HUES6 (cell line): Measurements from ENCODE around the gene TCP1.

ENCODE experiments used
- H3K27ac ChIP-seq: 2 replicates; pipeline ENCODE4 v1.7.0; 2013; ENCODE audit warnings: low read depth, mild to moderate bottlenecking, low read length, inconsistent platforms
- H3K27me3 ChIP-seq: 2 replicates; pipeline ENCODE4 v1.6.1; 2013; ENCODE audit warnings: low read length; ENCODE audit not compliant: control insufficient read depth, insufficient read depth
- H3K36me3 ChIP-seq: 2 replicates; pipeline ENCODE4 v1.6.1; 2013; ENCODE audit warnings: low read length; ENCODE audit not compliant: control insufficient read depth, insufficient read depth
- H3K4me1 ChIP-seq: 2 replicates; pipeline ENCODE4 v1.6.1; 2013; ENCODE audit warnings: low read length; ENCODE audit not compliant: control insufficient read depth, insufficient read depth
- H3K4me3 ChIP-seq: 2 replicates; pipeline ENCODE4 v1.5.1; 2013; ENCODE audit warnings: low read depth, low read length
- H3K9ac ChIP-seq: one replicate; pipeline ENCODE4 v1.6.1; 2013; ENCODE audit warnings: mild to moderate bottlenecking, low read length
- H3K9me3 ChIP-seq: 2 replicates; pipeline ENCODE4 v1.6.1; 2013; ENCODE audit warnings: low read depth, low read length; ENCODE audit not compliant: control insufficient read depth, insufficient read depth

Gene TCP1

GRCh38 chr6:159789377-159790148 lies at the start of gene TCP1:
TCP1 (minus strand) TSS chr6:159789602; CDS start chr6:159789468, 134 bp downstream.
- H3K36me3 ChIP-seq: peaks cover 64% of the 10 kb centered on the region
- no peaks in the 10 kb centered on the region for H3K27me3 ChIP-seq
- H3K27ac ChIP-seq: peak within 1 kb of the TSS; percentile 69
- peak within 1 kb of the TSS; percentile 91 for H3K9ac ChIP-seq
- peak within 1 kb of the TSS; percentile 94 for H3K4me3 ChIP-seq
- no peaks in the 10 kb centered on the region for H3K9me3 ChIP-seq
- H3K4me1 ChIP-seq: peaks cover 24% of the 10 kb centered on the region

DNA sequence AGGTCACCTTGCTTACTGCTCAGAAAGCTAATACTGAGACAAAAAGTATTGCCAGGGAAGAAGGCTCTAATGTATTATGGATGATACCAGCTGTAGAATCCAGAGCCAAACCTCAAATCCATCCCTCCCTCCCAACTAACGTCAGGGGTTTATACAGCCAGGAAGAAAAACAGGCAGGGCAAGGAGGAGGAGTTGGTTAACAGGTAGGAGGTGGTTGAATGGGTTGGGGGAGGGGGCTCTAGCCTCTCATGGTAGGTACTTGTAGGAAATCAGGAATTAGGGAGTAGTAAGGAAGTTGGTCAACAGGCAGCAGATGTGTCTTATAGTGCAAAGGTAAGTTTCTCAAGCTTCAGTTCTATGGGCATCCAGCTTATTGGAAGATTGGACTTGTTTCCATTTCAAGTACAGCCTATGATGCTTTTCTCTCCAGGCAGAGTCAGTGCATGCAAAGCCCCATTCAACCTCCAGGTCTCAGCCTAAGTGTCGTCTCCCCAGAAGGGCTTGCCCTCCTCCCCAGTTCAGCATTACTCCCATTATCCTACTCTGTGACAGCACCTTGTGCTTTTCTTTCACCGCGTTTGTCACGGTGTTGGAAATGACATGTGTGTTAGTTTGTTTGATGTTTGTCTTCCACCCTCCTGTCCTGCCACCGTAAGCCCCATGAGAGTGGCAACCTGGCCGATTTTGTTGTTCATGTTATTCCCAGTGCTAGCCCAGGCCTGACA lies 48.8 kb upstream of the TCP1 start:
- Histone ChIP-seq H3K36me3 (no peaks in the 10 kb centered on the region), H3K9ac (no peak overlapping the region), H3K4me1 (peaks cover 15% of the 10 kb centered on the region), H3K4me3 (no peak overlapping the region), H3K9me3 (no peaks in the 10 kb centered on the region), H3K27ac (no peak overlapping the region), H3K27me3 (no peaks in the 10 kb centered on the region)

DNA sequence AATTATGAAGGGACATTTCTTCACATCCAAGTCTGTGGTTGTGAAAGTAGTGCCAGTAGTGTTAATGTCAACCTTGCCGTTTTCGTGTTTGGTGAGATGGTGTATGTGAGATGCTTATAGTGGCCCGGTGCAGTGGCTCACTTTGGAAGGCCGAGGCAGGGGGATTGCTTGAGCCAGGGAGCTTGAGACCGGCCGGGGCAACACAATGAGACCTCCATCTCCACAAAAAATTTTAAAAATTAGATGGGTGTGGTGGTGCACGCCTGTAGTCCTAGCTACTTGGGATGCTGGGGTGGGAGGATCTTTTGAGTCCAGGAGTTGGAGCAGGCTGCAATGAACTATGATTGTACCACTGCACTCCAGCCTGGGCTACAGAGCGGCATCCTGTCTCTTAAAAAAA lies 48.1 kb upstream of the TCP1 start:
- Histone ChIP-seq H3K36me3 (no peaks in the 10 kb centered on the region), H3K9ac (no peak overlapping the region), H3K9me3 (no peaks in the 10 kb centered on the region), H3K4me1 (peaks cover 15% of the 10 kb centered on the region), H3K27me3 (no peaks in the 10 kb centered on the region), H3K27ac (no peak overlapping the region), H3K4me3 (no peak overlapping the region)

GRCh38 chr6:159836718-159837490 lies 47.5 kb upstream of the TCP1 start:
- Histone ChIP-seq H3K9me3 (no peaks in the 10 kb centered on the region), H3K9ac (no peak overlapping the region), H3K27me3 (no peaks in the 10 kb centered on the region), H3K27ac (no peak overlapping the region), H3K36me3 (no peaks in the 10 kb centered on the region), H3K4me1 (peaks cover 16% of the 10 kb centered on the region), H3K4me3 (no peak overlapping the region)

DNA sequence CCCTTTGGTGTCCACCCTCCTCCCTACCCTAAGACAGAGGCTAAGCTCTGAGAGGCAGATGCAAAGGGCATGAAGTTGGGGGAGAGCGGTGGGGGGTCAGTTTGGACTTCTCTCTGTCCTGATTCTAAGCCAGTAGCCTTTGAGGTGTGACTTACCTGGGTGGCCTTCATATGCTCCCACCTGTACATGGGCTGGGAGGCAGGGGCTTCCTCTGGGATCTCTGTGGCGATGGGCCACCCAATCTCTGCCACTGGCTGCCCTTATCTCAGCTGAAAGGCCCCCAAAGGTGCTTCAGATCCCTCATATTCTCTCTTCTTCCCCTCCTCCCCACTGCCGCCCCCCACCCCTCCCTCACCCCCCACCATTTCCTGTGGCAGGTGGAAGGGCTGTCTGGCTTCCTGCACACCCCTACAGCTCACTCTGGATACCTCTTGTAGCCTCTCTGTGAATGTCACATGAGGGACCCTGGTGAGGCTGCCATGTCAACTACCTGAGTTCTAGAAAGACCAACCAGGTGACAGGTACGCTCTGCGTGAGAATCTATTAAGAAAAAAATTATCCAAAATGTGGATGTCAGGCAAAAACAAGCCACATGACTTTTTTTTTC lies 44.7 kb upstream of the TCP1 start:
- H3K4me1 ChIP-seq: peaks cover 41% of the 10 kb centered on the region
- no peaks in the 10 kb centered on the region for H3K27me3 ChIP-seq

GRCh38 chr6:159833556-159833955 lies 44.2 kb upstream of the TCP1 start:
- H3K36me3 ChIP-seq: no peaks in the 10 kb centered on the region
- H3K27me3 ChIP-seq: no peaks in the 10 kb centered on the region
- peaks cover 41% of the 10 kb centered on the region for H3K4me1 ChIP-seq
- H3K9me3 ChIP-seq: no peaks in the 10 kb centered on the region
- H3K9ac ChIP-seq: no peak overlapping the region
- H3K27ac ChIP-seq: no peak overlapping the region
- H3K4me3 ChIP-seq: no peak overlapping the region

More for the DNA sequence above, 44.7 kb upstream of the TCP1 start:
- H3K9me3 ChIP-seq: no peaks in the 10 kb centered on the region
- no peak overlapping the region for H3K4me3 ChIP-seq
- H3K27ac ChIP-seq: no peak overlapping the region
- no peak overlapping the region for H3K9ac ChIP-seq
- no peaks in the 10 kb centered on the region for H3K36me3 ChIP-seq

- no peaks in the 10 kb centered on the region for H3K36me3 ChIP-seq
- H3K4me1 ChIP-seq: peaks cover 39% of the 10 kb centered on the region
- H3K4me3 ChIP-seq: no peak overlapping the region
- no peak overlapping the region for H3K9ac ChIP-seq
- no peak overlapping the region for H3K27ac ChIP-seq
- no peaks in the 10 kb centered on the region for H3K27me3 ChIP-seq
- no peaks in the 10 kb centered on the region for H3K9me3 ChIP-seq
Measured at GRCh38 chr6:159832946-159833345, 43.5 kb upstream of the TCP1 start.

DNA sequence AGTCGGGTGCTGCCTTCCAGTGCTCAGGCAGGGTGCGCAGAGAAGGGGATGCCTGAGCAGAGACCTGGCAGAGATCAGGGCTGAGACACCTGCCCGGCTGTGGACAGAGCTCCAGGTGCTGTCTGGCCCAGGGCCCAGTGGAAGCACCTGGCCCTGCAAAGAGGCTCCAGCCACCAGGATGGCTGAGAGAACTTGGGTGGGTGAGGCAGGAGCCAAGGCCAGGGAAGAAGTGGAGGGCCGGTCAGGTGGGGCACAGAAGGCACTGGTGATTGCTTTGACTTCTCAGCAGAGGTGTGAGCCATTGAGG lies 41.9 kb upstream of the TCP1 start:
- Histone ChIP-seq H3K27ac (peak overlapping the region; percentile 51; the same call in 1 of the 2 replicates), H3K36me3 (no peaks in the 10 kb centered on the region), H3K9ac (peak overlapping the region; percentile 61), H3K27me3 (no peaks in the 10 kb centered on the region), H3K4me3 (no peak overlapping the region), H3K4me1 (peaks cover 35% of the 10 kb centered on the region), H3K9me3 (no peaks in the 10 kb centered on the region)

DNA sequence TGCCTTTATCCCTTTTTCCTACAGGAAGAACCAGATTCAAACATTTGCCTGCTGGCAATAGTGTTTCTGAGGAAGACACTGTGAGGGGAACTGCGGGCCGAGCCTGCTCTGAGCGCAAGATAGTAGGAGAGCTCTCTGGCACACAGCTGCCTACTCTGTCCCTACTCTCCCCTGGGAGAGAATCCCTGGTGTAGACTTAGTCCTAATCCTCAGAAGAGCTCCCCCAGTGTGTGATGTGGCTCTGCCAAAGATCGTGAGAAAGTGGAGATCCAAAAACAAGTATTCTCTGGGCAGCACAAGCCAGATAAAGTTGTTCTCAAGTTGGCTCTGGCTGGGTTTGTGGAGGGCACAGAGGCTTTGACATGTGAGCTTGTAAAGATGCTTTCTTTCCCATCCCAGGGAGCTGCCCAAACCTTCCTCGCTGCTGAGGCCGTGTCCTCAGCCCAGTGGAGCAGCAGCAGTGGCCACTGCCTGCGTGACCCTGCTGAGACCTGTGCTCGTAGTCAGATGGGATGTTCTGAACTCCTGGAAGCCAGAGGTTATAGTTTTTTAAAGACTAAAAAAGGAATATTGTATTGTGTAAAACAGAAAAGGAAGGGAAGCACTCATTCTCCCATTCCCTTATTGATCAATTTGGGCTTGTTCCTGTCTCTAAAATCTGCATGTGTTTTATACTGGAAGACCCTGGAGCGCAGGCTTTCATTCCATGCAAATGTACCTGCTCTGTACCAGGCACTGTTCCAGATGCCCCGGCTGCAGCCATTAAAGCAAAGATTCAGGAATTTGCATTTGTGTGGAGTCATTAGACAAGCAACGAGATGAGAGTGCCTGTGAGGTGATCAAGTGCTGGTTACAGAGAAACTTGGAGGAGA lies 41.3 kb upstream of the TCP1 start:
- no peaks in the 10 kb centered on the region for H3K36me3 ChIP-seq
- H3K4me3 ChIP-seq: no peak overlapping the region
- H3K27me3 ChIP-seq: no peaks in the 10 kb centered on the region
- no peaks in the 10 kb centered on the region for H3K9me3 ChIP-seq
- peak overlapping the region; percentile 51; the same call in 1 of the 2 replicates for H3K27ac ChIP-seq
- peaks cover 35% of the 10 kb centered on the region for H3K4me1 ChIP-seq
- peak overlapping the region; percentile 61 for H3K9ac ChIP-seq

GRCh38 chr6:159829526-159829925 lies 40.1 kb upstream of the TCP1 start:
- Histone ChIP-seq H3K9me3 (no peaks in the 10 kb centered on the region), H3K4me1 (peaks cover 30% of the 10 kb centered on the region), H3K4me3 (no peak overlapping the region), H3K36me3 (no peaks in the 10 kb centered on the region), H3K27me3 (no peaks in the 10 kb centered on the region), H3K9ac (no peak overlapping the region), H3K27ac (no peak overlapping the region)
